Epithelial cell of proximal tubule (primary cell): Measurements from ENCODE around the gene CNTN5. TPM values are rescaled to one million over a fixed set of nuclear protein-coding genes. Genes with fewer than 3 reads are reported as not detected.
A peak's percentile ranks its signal among the peaks of the same experiment; 100 is the strongest.

ENCODE experiments used
- DNase-seq: peaks from one replicate; pipeline ENCODE4 v3.0.0-alpha.2; 2011; ENCODE audit warnings: low read depth
- H3K4me3 ChIP-seq: 2 replicates; pipeline ENCODE4 v1.5.1; 2011; ENCODE audit warnings: low read depth, mild to moderate bottlenecking, low read length
- total RNA-seq: library from RNA; depleted of rRNA; stranded (reverse); fragments of >200 nt; gene quantifications from 2 replicates; pipeline ENCODE4 v1.2.3, GENCODE V29; 2015
- TF ChIP-seq, protein P1 (sequence below): conservative IDR thresholded peaks from 2 replicates; pipeline ENCODE4 v1.5.1; 2012; ENCODE audit warnings: low read depth, mild to moderate bottlenecking, low read length

The CNTN5 gene
- total RNA-seq, 1 donor from 2014 or later: not detected

DNA sequence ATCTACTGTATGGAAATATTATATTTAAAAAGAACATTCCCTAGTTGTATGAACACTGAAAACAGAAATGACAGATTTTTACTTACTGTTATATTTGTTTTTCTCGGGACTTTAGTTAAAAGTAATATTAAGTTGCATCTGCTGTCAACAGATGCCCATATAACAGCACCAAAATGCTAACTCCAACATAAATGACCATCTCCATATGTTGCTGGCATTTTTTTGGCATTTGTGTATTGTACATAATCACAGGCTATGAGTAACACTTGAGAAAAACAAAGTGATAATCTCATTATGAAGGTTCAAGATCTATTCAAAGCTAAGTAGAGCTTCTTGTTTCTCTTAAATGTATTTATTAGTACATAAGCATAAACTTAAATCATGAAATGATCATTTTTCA is 172.0 kb downstream of the CNTN5 start:
- H3K4me3 ChIP-seq: no peak overlapping the region
- TF ChIP-seq, protein P1, sequence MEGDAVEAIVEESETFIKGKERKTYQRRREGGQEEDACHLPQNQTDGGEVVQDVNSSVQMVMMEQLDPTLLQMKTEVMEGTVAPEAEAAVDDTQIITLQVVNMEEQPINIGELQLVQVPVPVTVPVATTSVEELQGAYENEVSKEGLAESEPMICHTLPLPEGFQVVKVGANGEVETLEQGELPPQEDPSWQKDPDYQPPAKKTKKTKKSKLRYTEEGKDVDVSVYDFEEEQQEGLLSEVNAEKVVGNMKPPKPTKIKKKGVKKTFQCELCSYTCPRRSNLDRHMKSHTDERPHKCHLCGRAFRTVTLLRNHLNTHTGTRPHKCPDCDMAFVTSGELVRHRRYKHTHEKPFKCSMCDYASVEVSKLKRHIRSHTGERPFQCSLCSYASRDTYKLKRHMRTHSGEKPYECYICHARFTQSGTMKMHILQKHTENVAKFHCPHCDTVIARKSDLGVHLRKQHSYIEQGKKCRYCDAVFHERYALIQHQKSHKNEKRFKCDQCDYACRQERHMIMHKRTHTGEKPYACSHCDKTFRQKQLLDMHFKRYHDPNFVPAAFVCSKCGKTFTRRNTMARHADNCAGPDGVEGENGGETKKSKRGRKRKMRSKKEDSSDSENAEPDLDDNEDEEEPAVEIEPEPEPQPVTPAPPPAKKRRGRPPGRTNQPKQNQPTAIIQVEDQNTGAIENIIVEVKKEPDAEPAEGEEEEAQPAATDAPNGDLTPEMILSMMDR: no peak
- DNase-seq: no peak

DNA sequence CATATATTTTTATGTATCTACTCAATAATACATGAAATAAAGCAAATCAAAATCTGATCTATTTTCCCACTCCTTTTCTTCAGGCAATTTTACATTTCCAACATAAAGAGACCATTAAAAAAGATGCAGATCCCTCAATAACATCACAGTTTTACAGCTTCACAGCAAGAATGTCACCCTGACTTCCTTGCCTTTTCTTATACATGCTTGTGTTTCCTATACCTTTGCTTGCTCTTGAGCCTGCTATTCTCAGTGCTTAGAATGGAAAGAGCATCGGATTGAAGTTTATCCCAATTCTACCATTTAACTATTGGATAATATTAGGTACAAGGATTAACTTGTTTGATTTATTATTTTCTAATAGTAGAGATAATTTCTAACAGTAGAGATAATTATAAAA is 176.7 kb downstream of the CNTN5 start:
- TF ChIP-seq, protein P1: no peak
- DNase-seq: no peak

DNA sequence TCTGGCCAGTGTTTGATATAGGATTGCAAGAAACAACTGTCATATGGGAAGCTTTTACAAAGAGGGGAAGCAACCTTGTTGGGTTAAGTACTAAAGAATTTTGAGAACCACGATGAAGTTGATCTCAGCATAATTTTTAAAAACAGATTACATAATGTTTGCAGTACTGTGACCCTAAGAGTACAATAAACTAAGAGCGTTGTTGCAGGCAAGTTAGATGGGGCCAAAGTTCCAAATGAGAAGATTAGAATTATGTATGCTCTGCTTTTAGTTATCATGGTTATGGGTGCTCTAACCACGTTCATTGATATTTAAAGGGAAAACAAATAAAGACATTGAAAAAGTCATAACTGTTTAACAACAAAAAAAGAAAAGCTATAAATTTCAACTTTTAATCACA is 177.5 kb downstream of the CNTN5 start:
- H3K4me3 ChIP-seq: no peak overlapping the region
- TF ChIP-seq, protein P1: no peak
- DNase-seq: no peak

More for the DNA sequence above, 176.7 kb downstream of the CNTN5 start:
- no peak overlapping the region for H3K4me3 ChIP-seq

DNA sequence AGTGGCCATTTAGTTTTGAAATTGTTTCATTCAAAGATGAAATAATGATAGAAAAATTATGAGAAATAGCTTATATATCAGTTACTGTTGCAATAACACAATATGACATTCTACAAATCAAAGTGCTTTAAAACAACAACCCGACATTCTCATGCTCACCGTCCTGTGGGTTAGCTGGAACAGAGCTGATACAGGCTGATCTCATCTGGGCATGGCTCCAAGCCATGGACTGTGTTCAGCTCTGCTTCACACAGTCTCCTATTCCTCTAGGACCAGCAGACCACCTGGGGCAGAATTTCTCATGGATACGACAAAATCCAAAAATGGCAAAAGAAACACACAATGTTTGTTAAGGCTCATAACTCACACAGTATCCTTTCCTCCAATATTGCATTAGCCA is 178.6 kb downstream of the CNTN5 start:
- TF ChIP-seq, protein P1: no peak
- no peak overlapping the region for H3K4me3 ChIP-seq
- DNase-seq: peak; percentile 6

DNA sequence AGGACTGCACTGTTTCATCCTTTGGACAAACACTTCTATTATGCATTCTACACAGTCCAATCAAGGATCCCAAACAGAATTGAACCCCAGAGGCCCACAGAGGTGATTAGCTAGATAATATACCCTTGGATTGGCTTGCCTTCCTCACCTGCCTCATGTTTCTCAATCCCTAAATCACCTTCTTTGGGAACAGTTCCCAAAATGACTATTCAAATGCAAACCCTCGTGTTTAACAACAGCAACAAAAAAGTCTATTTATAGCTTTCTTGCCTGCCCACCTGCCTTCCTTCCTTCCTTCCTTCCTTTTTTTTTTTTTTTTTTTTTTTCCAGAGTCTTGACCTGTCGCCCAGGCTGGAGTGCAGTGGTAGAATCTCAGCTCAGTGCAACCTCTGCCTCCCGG is 180.0 kb downstream of the CNTN5 start:
- no peak overlapping the region for H3K4me3 ChIP-seq
- TF ChIP-seq, protein P1: no peak

DNA sequence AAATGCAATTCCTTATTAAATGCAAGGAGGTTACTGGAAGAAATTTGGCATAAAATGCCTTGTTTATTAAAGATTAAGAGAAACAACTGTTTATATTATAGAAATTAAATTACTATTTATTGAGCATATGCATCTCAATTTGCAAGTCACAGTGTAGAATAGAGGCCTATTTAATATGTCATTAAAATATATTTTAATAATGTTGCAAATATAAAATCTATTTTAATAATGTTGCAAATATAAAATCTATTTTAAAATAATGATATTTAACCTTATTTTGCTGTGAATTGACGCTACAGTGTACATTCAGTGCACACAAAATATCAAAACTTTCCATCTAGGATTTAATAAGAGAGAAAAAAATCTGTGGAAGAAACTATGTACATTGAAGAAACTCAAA is 188.1 kb downstream of the CNTN5 start:
- TF ChIP-seq, protein P1: no peak
- H3K4me3 ChIP-seq: no peak overlapping the region
- DNase-seq: no peak

More for the DNA sequence above, 180.0 kb downstream of the CNTN5 start:
- DNase-seq: no peak

DNA sequence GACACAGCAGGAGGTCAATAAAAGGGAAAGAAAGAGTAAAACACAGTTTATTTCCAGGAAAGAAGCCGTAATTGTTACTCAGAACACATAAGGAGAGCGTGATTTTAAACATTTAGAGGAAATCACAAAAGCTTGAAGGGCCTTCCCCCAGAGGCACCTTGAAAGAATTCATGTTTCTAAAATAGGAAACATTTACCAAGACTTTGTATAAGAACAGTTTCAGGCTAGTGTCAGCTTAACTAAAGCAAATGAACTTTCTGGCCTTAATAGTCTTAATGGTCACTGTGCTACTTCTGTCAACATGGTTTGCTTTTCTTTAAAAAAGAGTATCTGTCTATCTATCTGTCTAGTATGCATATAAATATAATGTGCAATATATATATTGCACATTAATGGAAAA is 208.8 kb downstream of the CNTN5 start:
- TF ChIP-seq, protein P1: no peak
- no peak for DNase-seq

More for the DNA sequence above, 208.8 kb downstream of the CNTN5 start:
- H3K4me3 ChIP-seq: no peak overlapping the region
